GM19468 (cell line): ENCODE measurements around the gene TMTC4.
A peak's percentile ranks its signal among the peaks of the same experiment; 100 is the strongest.

Source experiments
- ATAC-seq: cut with Tn5 transposase; IDR thresholded peaks from one replicate; pipeline ENCODE4 v1.9.1; 2021; ENCODE audit warnings: mild to moderate bottlenecking, moderate library complexity, moderate number of reproducible peaks; ENCODE audit not compliant: unreplicated experiment; ENCODE audit errors: extremely low read depth

TMTC4 gene

DNA sequence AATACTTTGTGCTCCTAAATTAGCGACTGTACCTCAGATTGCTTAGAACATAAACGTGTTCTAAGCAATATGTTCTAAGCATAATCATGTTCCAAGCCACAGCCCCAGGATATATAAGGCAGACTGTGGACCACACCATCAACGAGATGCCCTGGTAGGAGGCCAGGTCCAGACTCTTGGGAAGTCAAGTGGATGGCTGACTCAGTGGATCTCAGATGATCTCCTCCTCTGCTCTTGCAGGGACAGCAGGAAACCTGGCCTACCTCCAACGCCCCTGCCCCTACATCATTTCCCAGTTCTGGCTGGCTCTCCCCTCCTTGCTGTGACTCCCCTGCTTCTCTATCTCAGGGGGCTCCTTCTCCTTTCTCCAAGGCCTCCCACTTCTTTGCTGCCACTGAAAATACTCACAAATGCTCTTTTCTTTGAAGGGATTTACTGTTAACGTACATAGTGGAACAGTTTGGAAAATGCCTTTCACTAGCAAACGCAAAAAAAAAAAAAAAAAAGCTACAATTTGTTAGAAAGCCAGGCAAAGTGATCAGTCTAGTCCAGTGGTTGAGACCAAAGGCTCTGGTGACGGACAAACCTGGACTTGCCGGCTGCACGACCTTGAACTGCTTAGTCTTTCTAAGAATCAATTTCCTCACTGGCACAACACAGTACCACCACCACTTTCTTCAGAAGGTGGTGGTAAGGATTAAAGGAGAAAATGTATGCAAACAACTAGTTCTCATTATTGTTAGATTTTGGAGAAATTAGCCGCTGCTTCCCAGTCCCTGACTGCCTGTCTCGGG lies 3.0 kb downstream of the TMTC4 start:
- ATAC-seq = no peak

DNA sequence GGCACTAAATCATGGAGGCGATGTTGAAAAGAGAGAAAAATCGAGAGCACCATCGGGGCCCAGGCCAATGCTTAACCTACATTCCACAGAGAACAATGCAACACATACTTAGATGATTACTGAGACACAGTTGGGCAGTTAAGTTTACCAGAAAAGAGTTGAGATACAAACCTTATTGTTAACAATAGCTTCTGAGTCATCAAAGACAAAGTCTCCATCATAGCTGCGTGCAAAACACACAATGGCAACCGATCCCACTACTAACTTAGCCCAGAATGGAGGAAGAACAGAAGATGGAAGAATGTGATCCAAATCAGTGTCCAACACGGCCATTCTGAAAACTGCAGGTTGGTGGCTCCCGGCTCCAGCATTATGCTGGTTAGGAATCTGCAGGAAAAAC lies 6.2 kb downstream of the TMTC4 start:
- no peak for ATAC-seq

- ATAC-seq = no peak
Measured at GRCh38 chr13:100667894-100668293, 6.7 kb downstream of the TMTC4 start.

DNA sequence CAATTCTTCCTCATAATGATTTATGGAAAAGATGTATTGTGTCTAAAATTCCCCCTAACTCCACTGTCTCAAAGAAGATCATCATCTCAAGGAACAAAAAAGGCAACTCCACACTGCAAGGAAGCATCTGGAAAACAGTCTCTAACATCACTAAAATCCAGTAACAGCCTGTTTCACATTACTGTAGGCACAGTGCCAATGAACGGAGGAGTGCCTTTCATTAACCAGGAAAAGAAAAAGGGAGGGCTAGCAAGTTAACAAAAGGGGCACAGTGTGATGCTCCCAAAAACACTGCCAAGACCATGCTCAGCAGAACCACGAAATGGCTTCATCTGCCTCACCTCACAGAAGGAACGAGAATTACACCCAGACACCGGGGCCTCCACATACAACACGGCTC lies 8.5 kb downstream of the TMTC4 start:
- ATAC-seq = no peak

DNA sequence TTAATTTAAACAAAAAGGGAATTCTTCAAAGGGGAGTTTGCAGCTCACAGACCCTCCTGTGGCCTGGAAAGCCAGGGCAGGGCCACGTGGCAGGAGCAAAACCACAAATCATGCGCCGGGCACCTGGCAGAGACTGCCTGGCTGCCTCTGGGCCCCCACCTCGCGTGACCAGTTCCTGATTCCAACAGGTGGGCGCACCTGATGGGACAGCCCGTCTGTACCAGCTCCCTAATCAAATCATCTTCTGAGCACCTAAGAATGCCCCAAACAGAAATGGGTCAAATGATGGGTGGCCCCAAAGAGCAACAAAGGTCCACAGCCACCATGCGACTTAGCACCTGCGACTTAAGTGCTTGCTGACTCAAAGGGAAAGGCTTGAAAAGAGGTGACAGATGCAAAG lies 9.2 kb downstream of the TMTC4 start:
- ATAC-seq = no peak

- ATAC-seq = no peak
Measured at GRCh38 chr13:100664171-100664900, 10.3 kb downstream of the TMTC4 start.

GRCh38 chr13:100662468-100663211 lies 12.0 kb downstream of the TMTC4 start:
- ATAC-seq = no peak

DNA sequence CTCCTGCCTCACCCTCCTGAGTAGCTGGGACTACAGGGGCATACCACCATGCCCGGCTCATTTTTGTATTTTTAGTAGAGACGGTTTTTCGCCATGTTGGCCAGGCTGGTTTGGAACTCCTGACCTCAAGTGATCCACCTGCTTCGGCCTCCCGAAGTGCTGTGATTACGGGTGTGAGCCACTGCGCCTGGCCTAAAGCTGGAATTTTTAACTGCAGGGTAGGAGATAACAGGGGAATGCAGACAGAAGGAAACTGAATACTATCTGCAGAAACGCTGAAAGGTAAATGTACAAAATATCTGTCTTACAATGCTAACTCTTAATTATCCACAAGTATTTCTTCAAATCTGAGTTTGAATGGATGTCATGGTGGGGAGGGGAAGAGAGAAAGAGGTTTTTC lies 13.8 kb downstream of the TMTC4 start:
- no peak for ATAC-seq

- no peak for ATAC-seq
Measured at GRCh38 chr13:100659578-100659977, 15.0 kb downstream of the TMTC4 start.

- peak; percentile 34 for ATAC-seq
Measured at GRCh38 chr13:100658363-100658762, 16.2 kb downstream of the TMTC4 start.

- no peak for ATAC-seq
Measured at GRCh38 chr13:100657881-100658315, 16.7 kb downstream of the TMTC4 start.

- no peak for ATAC-seq
Measured at GRCh38 chr13:100652510-100652909, 22.1 kb downstream of the TMTC4 start.

DNA sequence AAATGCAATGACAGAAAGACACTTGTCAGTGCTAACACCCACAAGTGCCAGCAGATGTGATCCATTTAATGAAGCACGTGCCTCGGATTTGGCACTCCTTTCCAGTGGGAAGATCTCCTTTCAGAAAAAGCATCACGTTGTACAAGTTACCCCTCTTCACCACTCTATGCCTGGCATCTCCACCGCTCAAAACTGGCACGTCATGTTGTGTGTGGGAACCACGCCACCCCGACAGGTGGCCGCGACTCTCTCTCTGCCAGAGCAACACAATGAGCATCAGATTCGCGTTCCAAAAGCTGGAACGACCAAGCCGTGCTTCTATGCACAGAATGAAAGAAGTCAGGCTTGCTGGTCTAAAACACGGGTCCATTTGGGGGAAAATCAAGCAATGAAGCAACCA lies 24.3 kb downstream of the TMTC4 start:
- no peak for ATAC-seq

GRCh38 chr13:100648354-100648753 lies 26.2 kb downstream of the TMTC4 start:
- no peak for ATAC-seq

GRCh38 chr13:100646871-100647270 lies 27.7 kb downstream of the TMTC4 start:
- no peak for ATAC-seq

- ATAC-seq = no peak
Measured at GRCh38 chr13:100646030-100646673, 28.4 kb downstream of the TMTC4 start.

GRCh38 chr13:100645382-100645781 lies 29.2 kb downstream of the TMTC4 start:
- ATAC-seq = no peak

GRCh38 chr13:100644371-100644770 lies 30.2 kb downstream of the TMTC4 start:
- no peak for ATAC-seq

DNA sequence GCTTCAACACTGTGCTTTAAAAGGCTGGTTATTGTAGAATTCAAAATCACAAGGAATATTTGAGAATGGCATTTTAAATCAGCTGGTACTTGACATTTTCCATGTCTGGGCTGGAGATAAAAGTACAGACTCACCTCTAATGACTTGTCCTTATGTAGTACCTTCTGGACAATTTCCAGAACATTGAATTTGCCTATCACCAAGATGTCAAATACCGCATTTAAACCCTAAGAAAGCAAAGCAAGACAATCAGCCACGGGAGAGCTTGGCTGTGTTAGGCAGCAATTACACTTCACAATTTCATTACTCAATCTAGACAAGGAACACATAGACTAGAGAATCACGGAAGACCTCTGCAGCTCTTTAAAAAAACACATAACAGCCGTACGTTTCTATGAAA lies 36.8 kb downstream of the TMTC4 start:
- no peak for ATAC-seq

- ATAC-seq = no peak
Measured at GRCh38 chr13:100637380-100637779, 37.2 kb downstream of the TMTC4 start.
